Stimulated activated CD8-positive, alpha-beta memory T cell treated with anti-CD3 and anti-CD28 coated beads, Interleukin-12 subunit alpha, Interleukin-12 subunit beta, amount 100 ng/mL, for 24 hours (primary cell): Measurements from ENCODE around the gene GALR2.
"Not testable (repeated sequence)": the region's sequence is repeated elsewhere in the genome, so short reads cannot be mapped to it uniquely, and the experiment has no call there.

Experiments used
- DNase-seq: peaks from one replicate; pipeline ENCODE4 v3.0.0-alpha.2; 2020; ENCODE audit errors: extremely low read depth

GALR2 gene

GRCh38 chr17:76050538-76051467, 23.8 kb upstream of the GALR2 start:
- no peak for DNase-seq

GRCh38 chr17:76051561-76051960, 23.0 kb upstream of the GALR2 start:
- DNase-seq = no peak

GRCh38 chr17:76053246-76054111, 21.1 kb upstream of the GALR2 start:
- no peak for DNase-seq

- DNase-seq = no peak
These were observed 20.5 kb upstream of the GALR2 start for GRCh38 chr17:76054112-76054476.

- DNase-seq = no peak
These were observed 17.7 kb upstream of the GALR2 start for GRCh38 chr17:76056882-76057281.

- not testable (repeated sequence) for DNase-seq
These were observed 16.3 kb upstream of the GALR2 start for GRCh38 chr17:76058264-76058663.

- no peak for DNase-seq
These were observed 10.6 kb upstream of the GALR2 start for GRCh38 chr17:76063875-76064546.

GRCh38 chr17:76065775-76066174, 8.8 kb upstream of the GALR2 start:
- DNase-seq = no peak

- DNase-seq = no peak
These were observed 2.9 kb upstream of the GALR2 start for GRCh38 chr17:76071531-76072147.

GRCh38 chr17:76072148-76072858, 2.3 kb upstream of the GALR2 start, which contains the start of gene SRP68:
Gene SRP68 (minus strand): TSS chr17:76072517. CDS start chr17:76072491, 26 bp downstream.
- DNase-seq = peak; percentile 64

GRCh38 chr17:76075364-76076145, 974 bp downstream of the GALR2 start:
- no peak for DNase-seq

- DNase-seq = no peak
These were observed 1.7 kb downstream of the GALR2 start for GRCh38 chr17:76076146-76076764.

- no peak for DNase-seq
These were observed 2.4 kb downstream of the GALR2 start for GRCh38 chr17:76076765-76077583.

GRCh38 chr17:76077584-76078110, 3.1 kb downstream of the GALR2 start:
- DNase-seq = no peak

- DNase-seq = not testable (repeated sequence)
These were observed 3.8 kb downstream of the GALR2 start for GRCh38 chr17:76078370-76078769.

- DNase-seq = no peak
These were observed 4.4 kb downstream of the GALR2 start, which contains the start of gene ZACN for GRCh38 chr17:76078860-76079534. Gene ZACN (plus strand): TSS chr17:76079182. CDS start chr17:76079265, 83 bp downstream.

- no peak for DNase-seq
These were observed 5.0 kb downstream of the GALR2 start for GRCh38 chr17:76079535-76079955.
